ENCODE data around the gene CAB39. TPM values are rescaled to one million over a fixed set of nuclear protein-coding genes. Genes with fewer than 3 reads are reported as not detected.

Gene CAB39
- polyA plus RNA-seq, 1 of the 3 experiments (the other 2 are of a cell fraction): 15.7 TPM

DNA sequence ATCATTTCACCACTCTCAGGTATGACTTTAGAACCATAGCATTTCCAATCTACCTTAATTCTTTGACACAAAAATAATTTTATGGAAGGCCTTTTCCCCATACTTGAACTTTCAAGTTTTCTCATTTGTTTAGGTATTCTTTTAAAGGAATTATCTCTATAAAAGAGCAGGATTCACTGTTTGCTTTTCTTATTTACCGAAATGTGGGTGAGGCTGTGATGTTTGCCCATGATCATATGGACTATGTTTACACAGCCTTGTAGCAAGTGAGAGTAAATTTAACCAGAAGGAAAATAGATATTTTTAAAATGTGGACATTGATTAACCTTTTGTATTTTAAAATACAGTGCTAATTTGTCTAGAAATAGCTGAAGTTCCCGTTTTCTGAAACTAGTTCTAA is 26.3 kb downstream of the CAB39 start (continued):
- TF ChIP-seq, protein P1, sequence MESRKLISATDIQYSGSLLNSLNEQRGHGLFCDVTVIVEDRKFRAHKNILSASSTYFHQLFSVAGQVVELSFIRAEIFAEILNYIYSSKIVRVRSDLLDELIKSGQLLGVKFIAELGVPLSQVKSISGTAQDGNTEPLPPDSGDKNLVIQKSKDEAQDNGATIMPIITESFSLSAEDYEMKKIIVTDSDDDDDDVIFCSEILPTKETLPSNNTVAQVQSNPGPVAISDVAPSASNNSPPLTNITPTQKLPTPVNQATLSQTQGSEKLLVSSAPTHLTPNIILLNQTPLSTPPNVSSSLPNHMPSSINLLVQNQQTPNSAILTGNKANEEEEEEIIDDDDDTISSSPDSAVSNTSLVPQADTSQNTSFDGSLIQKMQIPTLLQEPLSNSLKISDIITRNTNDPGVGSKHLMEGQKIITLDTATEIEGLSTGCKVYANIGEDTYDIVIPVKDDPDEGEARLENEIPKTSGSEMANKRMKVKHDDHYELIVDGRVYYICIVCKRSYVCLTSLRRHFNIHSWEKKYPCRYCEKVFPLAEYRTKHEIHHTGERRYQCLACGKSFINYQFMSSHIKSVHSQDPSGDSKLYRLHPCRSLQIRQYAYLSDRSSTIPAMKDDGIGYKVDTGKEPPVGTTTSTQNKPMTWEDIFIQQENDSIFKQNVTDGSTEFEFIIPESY (IDR thresholded peaks at IDR 0.05; ENCODE audit: borderline replicate concordance, low read depth): no peak
- TF ChIP-seq RXRA (IDR thresholded peaks at IDR 0.05; ENCODE audit: borderline replicate concordance, low read depth): no peak
- TF ChIP-seq EP300 (IDR thresholded peaks at IDR 0.05; ENCODE audit: borderline replicate concordance in 1 of 2, low read depth in 1 of 2, low read length in 1 of 2): no peak

DNA sequence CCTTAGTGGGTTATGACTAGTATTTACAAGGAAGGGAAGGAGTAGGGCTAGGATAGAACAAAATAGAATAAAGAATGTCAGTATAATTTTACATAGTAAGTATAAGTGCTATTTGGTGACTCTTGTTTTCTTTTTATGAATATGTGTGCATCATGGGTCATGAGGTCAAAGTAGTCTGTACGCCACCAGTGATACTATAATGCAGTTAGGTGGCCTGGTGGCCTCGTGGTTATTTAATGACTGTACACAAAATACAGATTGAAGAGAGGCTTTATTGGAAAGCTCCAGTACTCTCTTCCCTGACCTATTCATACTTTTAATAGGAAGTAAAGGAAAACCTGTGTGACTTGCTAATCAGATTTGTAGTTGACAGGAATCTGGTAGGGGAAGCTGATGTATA is 27.3 kb downstream of the CAB39 start:
- no peak overlapping the region for H2AFZ ChIP-seq (ENCODE audit: low read depth)
- no peaks in the 10 kb centered on the region for H3K9me3 ChIP-seq
- no peaks in the 10 kb centered on the region for H3K9me2 ChIP-seq
- H3K4me1 ChIP-seq (ENCODE audit: control insufficient read depth in 1 of 2, insufficient read depth in 2 of 2, low read depth in 1 of 2, low read length in 1 of 2): peaks cover 2 to 5% of the 10 kb centered on the region in 2 experiments; a peak in 3 of 4 replicates
- no peak overlapping the region for H3K4me3 ChIP-seq (ENCODE audit: low read depth in 2 of 2, low read length in 1 of 2)
- no peaks in the 10 kb centered on the region for H3K27me3 ChIP-seq (ENCODE audit: insufficient read depth)
- peaks cover 5 to 8% of the 10 kb centered on the region in 2 experiments for H3K36me3 ChIP-seq (replicated peaks in 1 of 2; ENCODE audit: control insufficient read depth in 1 of 2, insufficient read depth in 2 of 2, low read length in 1 of 2)
- ChIA-PET POLR2A (no interaction called here), CTCF (no interaction called here)
- no peak overlapping the region for H3K4me2 ChIP-seq
- peaks cover 3% of the 10 kb centered on the region for H3F3A ChIP-seq (replicated peaks; ENCODE audit: insufficient read depth)
- no peak overlapping the region for H3K27ac ChIP-seq (ENCODE audit: low read depth in 2 of 2, low read length in 1 of 2)
- no peak overlapping the region for H3K9ac ChIP-seq
- WGBS (ENCODE audit: low lambda C conversion rate): 89% methylated on average over 2 of the region's 2 CpGs
- H4K20me1 ChIP-seq (ENCODE audit: insufficient read depth): peaks cover 35% of the 10 kb centered on the region
- peaks cover 86% of the 10 kb centered on the region for H3K79me2 ChIP-seq (ENCODE audit: insufficient read depth)
- TF ChIP-seq SMC3 (IDR thresholded peaks at IDR 0.05; ENCODE audit: low read depth, low read length) (no peak), FOSL2 (IDR thresholded peaks at IDR 0.05; ENCODE audit: borderline replicate concordance, low read depth) (no peak), MXI1 (IDR thresholded peaks at IDR 0.05; ENCODE audit: low read depth, low read length) (no peak), POLR2AphosphoS5 (IDR thresholded peaks at IDR 0.05; ENCODE audit: low read depth, low read length) (no peak), GABPA (IDR thresholded peaks at IDR 0.05; ENCODE audit: low read depth) (no peak), MEF2A (IDR thresholded peaks at IDR 0.05; ENCODE audit: borderline replicate concordance, low read depth) (no peak), RXRA (IDR thresholded peaks at IDR 0.05; ENCODE audit: borderline replicate concordance, low read depth) (no peak), SIN3A (IDR thresholded peaks at IDR 0.05; ENCODE audit: borderline replicate concordance, low read depth, low read length) (no peak), TCF12 (IDR thresholded peaks at IDR 0.05) (no peak)
- no peak for DNase-seq

DNA sequence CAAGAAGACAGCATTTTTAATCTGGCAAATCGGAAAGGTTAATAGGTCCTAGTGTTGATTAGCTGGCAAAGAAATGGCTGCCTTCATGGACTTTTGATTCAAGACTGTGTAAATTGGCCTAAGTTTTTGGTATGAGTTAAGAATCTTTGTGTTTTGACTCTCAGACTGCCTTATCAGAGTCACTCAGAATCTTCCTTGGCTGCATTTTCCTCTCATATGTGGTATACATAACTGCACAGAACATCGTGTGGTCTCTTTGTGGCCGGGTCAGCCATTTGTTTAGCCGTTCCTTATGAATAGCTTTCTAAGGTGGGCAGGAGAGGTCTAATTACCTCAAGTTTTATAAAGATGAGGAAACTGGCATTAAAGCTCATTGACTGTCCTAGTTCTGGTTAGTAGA is 30.1 kb downstream of the CAB39 start:
- Histone ChIP-seq H4K20me1 (ENCODE audit: insufficient read depth) (peaks cover 26% of the 10 kb centered on the region), H3K9me3 (no peaks in the 10 kb centered on the region)
- CTCF ChIA-PET: interaction anchor here (0.7 kb wide), 1 partner anchor 257 kb away, joined by 3 read pairs; no protein-coding TSS in a partner anchor
- TF ChIP-seq FOXM1 (IDR thresholded peaks at IDR 0.05; ENCODE audit: low read depth) (no peak), TEAD4 (IDR thresholded peaks at IDR 0.05; ENCODE audit: borderline replicate concordance, insufficient read depth) (no peak), SIN3A (IDR thresholded peaks at IDR 0.05; ENCODE audit: borderline replicate concordance, low read depth, low read length) (no peak), POLR2AphosphoS5 (IDR thresholded peaks at IDR 0.05; ENCODE audit: low read depth, low read length) (no peak), MXI1 (IDR thresholded peaks at IDR 0.05; ENCODE audit: low read depth, low read length) (no peak), EP300 (IDR thresholded peaks at IDR 0.05; ENCODE audit: borderline replicate concordance in 1 of 2, low read depth in 1 of 2, low read length in 1 of 2) (no peak), SMC3 (IDR thresholded peaks at IDR 0.05; ENCODE audit: low read depth, low read length) (no peak), TAF1 (IDR thresholded peaks at IDR 0.05; ENCODE audit: borderline replicate concordance, low read depth, low read length) (no peak), YY1 (IDR thresholded peaks at IDR 0.05; ENCODE audit: low read depth) (no peak), ELF1 (IDR thresholded peaks at IDR 0.05) (no peak), RAD21 (IDR thresholded peaks at IDR 0.05; ENCODE audit: low read length) (no peak)
- TF ChIP-seq, protein P2, sequence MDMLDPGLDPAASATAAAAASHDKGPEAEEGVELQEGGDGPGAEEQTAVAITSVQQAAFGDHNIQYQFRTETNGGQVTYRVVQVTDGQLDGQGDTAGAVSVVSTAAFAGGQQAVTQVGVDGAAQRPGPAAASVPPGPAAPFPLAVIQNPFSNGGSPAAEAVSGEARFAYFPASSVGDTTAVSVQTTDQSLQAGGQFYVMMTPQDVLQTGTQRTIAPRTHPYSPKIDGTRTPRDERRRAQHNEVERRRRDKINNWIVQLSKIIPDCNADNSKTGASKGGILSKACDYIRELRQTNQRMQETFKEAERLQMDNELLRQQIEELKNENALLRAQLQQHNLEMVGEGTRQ (IDR thresholded peaks at IDR 0.05; ENCODE audit: borderline replicate concordance, low read depth, low read length): no peak
- TF ChIP-seq, protein P3, sequence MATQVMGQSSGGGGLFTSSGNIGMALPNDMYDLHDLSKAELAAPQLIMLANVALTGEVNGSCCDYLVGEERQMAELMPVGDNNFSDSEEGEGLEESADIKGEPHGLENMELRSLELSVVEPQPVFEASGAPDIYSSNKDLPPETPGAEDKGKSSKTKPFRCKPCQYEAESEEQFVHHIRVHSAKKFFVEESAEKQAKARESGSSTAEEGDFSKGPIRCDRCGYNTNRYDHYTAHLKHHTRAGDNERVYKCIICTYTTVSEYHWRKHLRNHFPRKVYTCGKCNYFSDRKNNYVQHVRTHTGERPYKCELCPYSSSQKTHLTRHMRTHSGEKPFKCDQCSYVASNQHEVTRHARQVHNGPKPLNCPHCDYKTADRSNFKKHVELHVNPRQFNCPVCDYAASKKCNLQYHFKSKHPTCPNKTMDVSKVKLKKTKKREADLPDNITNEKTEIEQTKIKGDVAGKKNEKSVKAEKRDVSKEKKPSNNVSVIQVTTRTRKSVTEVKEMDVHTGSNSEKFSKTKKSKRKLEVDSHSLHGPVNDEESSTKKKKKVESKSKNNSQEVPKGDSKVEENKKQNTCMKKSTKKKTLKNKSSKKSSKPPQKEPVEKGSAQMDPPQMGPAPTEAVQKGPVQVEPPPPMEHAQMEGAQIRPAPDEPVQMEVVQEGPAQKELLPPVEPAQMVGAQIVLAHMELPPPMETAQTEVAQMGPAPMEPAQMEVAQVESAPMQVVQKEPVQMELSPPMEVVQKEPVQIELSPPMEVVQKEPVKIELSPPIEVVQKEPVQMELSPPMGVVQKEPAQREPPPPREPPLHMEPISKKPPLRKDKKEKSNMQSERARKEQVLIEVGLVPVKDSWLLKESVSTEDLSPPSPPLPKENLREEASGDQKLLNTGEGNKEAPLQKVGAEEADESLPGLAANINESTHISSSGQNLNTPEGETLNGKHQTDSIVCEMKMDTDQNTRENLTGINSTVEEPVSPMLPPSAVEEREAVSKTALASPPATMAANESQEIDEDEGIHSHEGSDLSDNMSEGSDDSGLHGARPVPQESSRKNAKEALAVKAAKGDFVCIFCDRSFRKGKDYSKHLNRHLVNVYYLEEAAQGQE (IDR thresholded peaks at IDR 0.05; ENCODE audit: low read depth, low read length): no peak
- TF ChIP-seq, protein P4, sequence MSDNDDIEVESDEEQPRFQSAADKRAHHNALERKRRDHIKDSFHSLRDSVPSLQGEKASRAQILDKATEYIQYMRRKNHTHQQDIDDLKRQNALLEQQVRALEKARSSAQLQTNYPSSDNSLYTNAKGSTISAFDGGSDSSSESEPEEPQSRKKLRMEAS (IDR thresholded peaks at IDR 0.05; ENCODE audit: low read depth): no peak

More for the DNA sequence above, 30.1 kb downstream of the CAB39 start:
- Histone ChIP-seq H3K4me2 (no peak overlapping the region), H2AFZ (ENCODE audit: low read depth) (no peak overlapping the region), H3F3A (replicated peaks; ENCODE audit: insufficient read depth) (peaks cover 3% of the 10 kb centered on the region), H3K36me3 (replicated peaks in 1 of 2; ENCODE audit: control insufficient read depth in 1 of 2, insufficient read depth in 2 of 2, low read length in 1 of 2) (peaks cover 9 to 23% of the 10 kb centered on the region in 2 experiments), H3K27me3 (ENCODE audit: insufficient read depth) (no peaks in the 10 kb centered on the region), H3K9ac (no peak overlapping the region), H3K4me3 (ENCODE audit: low read depth in 2 of 2, low read length in 1 of 2) (no peak overlapping the region), H3K79me2 (ENCODE audit: insufficient read depth) (peaks cover 85% of the 10 kb centered on the region), H3K4me1 (ENCODE audit: control insufficient read depth in 1 of 2, insufficient read depth in 2 of 2, low read depth in 1 of 2, low read length in 1 of 2) (peaks cover 0 to 5% of the 10 kb centered on the region in 2 experiments; a peak in 2 of 4 replicates), H3K9me2 (no peaks in the 10 kb centered on the region), H3K27ac (ENCODE audit: low read depth in 2 of 2, low read length in 1 of 2) (no peak overlapping the region)
- DNase-seq: no peak
- POLR2A ChIA-PET: no interaction called here
- 100% methylated on average over 4 of the region's 4 CpGs for WGBS (ENCODE audit: low lambda C conversion rate)

Data from SK-N-SH (cell line).